WTC11 (cell line): ENCODE results near the gene DEFB114. TPM values are rescaled to one million over a fixed set of nuclear protein-coding genes. Genes with fewer than 3 reads are reported as not detected.
A peak's percentile ranks its signal among the peaks of the same experiment; 100 is the strongest.

ENCODE experiments used
- ATAC-seq: fragments of 200-7000 bp; cut with Tn5 transposase; 2 replicates; pipeline ENCODE4 v1.10.0; 2021; ENCODE audit warnings: mild to moderate bottlenecking, moderate library complexity
- CTCF ChIA-PET: fragments of 300-600 bp; sonication (Branson Sonifier 250); formaldehyde crosslinking; loops from one replicate; lab custom pipeline; 2021; ENCODE audit warnings: antibody characterized with exemption; lab: Charles Lee
- POLR2A ChIA-PET: fragments of 350-600 bp; sonication (Branson Sonifier 250); formaldehyde crosslinking; loops from one replicate; lab custom pipeline; 2021; ENCODE audit warnings: antibody characterized with exemption; lab: Charles Lee
- DNase-seq: peaks from one replicate; pipeline ENCODE4 v3.0.0; 2021; ENCODE audit warnings: low spot score
- H3K27ac Mint-ChIP-seq: 2 replicates; pipeline ENCODE4 v1.8.0; 2021; ENCODE audit warnings: mixed read lengths
- H3K27me3 Mint-ChIP-seq: 2 replicates; pipeline ENCODE4 v1.8.0; 2021; ENCODE audit warnings: low read depth, mild to moderate bottlenecking, moderate library complexity, mixed read lengths
- H3K36me3 Mint-ChIP-seq: 2 replicates; pipeline ENCODE4 v1.8.0; 2021; ENCODE audit warnings: mixed read lengths
- H3K4me1 Mint-ChIP-seq: 2 replicates; pipeline ENCODE4 v1.8.0; 2022; ENCODE audit warnings: mixed read lengths
- H3K4me3 Mint-ChIP-seq: 2 replicates; pipeline ENCODE4 v1.8.0; 2021; ENCODE audit warnings: mild to moderate bottlenecking, moderate library complexity, mixed read lengths
- H3K9me3 Mint-ChIP-seq: 2 replicates; pipeline ENCODE4 v1.8.0; 2021; ENCODE audit warnings: mixed read lengths
- CDX4 ChIP-seq: fragments of 250-450 bp; sonication (Bioruptor Pico); IDR thresholded peaks from 2 replicates; pipeline ENCODE4 v1.9.0; 2021; ENCODE audit warnings: moderate library complexity, mild to moderate bottlenecking, inconsistent platforms, borderline replicate concordance
- CTCF ChIP-seq: fragments of 200-600 bp; IDR thresholded peaks from 2 replicates; pipeline ENCODE4 v1.8.0; 2022; ENCODE audit warnings: antibody characterized with exemption
- ETV6 ChIP-seq: sonication (generic); formaldehyde crosslinking; IDR thresholded peaks from 2 replicates; pipeline ENCODE4 v1.8.1; 2022; ENCODE audit warnings: mild to moderate bottlenecking, missing genetic modification reagents
- FOXJ3 ChIP-seq: sonication (generic); formaldehyde crosslinking; IDR thresholded peaks from 2 replicates; pipeline ENCODE4 v1.9.0; 2021; ENCODE audit warnings: missing genetic modification reagents, mild to moderate bottlenecking, borderline replicate concordance
- FOXP1 ChIP-seq: sonication (generic); formaldehyde crosslinking; IDR thresholded peaks from 2 replicates; pipeline ENCODE4 v1.8.0; 2022; ENCODE audit warnings: missing genetic modification reagents, mild to moderate bottlenecking, moderate library complexity, borderline replicate concordance
- GABPB1 ChIP-seq: sonication (generic); formaldehyde crosslinking; IDR thresholded peaks from 2 replicates; pipeline ENCODE4 v1.8.1; 2023; ENCODE audit warnings: mild to moderate bottlenecking, missing genetic modification reagents
- IRF2 ChIP-seq: sonication (generic); formaldehyde crosslinking; IDR thresholded peaks from 2 replicates; pipeline ENCODE4 v1.8.0; 2022; ENCODE audit warnings: low read depth, missing genetic modification reagents, borderline replicate concordance
- MYBL2 ChIP-seq: sonication (generic); formaldehyde crosslinking; IDR thresholded peaks from 2 replicates; pipeline ENCODE4 v1.8.1; 2023; ENCODE audit warnings: mild to moderate bottlenecking, moderate library complexity, missing genetic modification reagents
- NFATC4 ChIP-seq: fragments of 250-450 bp; sonication (Bioruptor Pico); IDR thresholded peaks from 2 replicates; pipeline ENCODE4 v1.9.0; 2021; ENCODE audit warnings: mild to moderate bottlenecking
- NFE2L1 ChIP-seq: sonication (generic); formaldehyde crosslinking; IDR thresholded peaks from 2 replicates; pipeline ENCODE4 v1.8.1; 2023; ENCODE audit warnings: missing genetic modification reagents
- NFYB ChIP-seq: sonication (generic); formaldehyde crosslinking; conservative IDR thresholded peaks from 2 replicates; pipeline ENCODE4 v1.8.0; 2022; ENCODE audit warnings: low read depth, missing genetic modification reagents
- NR1H2 ChIP-seq: sonication (generic); formaldehyde crosslinking; IDR thresholded peaks from 2 replicates; pipeline ENCODE4 v1.9.0; 2021; ENCODE audit warnings: mild to moderate bottlenecking, moderate library complexity, missing genetic modification reagents
- RORB ChIP-seq: fragments of 250-450 bp; sonication (Bioruptor Pico); IDR thresholded peaks from 2 replicates; pipeline ENCODE4 v1.9.0; 2021; ENCODE audit warnings: mild to moderate bottlenecking
- SMAD3 ChIP-seq: sonication (generic); formaldehyde crosslinking; IDR thresholded peaks from 2 replicates; pipeline ENCODE4 v1.8.0; 2022; ENCODE audit warnings: missing genetic modification reagents, mild to moderate bottlenecking, borderline replicate concordance
- SOX15 ChIP-seq: fragments of 250-450 bp; sonication (Bioruptor Pico); IDR thresholded peaks from 2 replicates; pipeline ENCODE4 v1.9.0; 2021; ENCODE audit warnings: mild to moderate bottlenecking
- TCF7 ChIP-seq: sonication (generic); formaldehyde crosslinking; IDR thresholded peaks from 2 replicates; pipeline ENCODE4 v1.8.0; 2022; ENCODE audit warnings: mild to moderate bottlenecking, low read depth, missing genetic modification reagents, moderate library complexity
- TEAD1 ChIP-seq: sonication (generic); formaldehyde crosslinking; IDR thresholded peaks from 2 replicates; pipeline ENCODE4 v1.8.0; 2022; ENCODE audit warnings: mild to moderate bottlenecking, missing genetic modification reagents
- TEAD4 ChIP-seq: sonication (generic); formaldehyde crosslinking; IDR thresholded peaks from 2 replicates; pipeline ENCODE4 v1.8.0; 2022; ENCODE audit warnings: mild to moderate bottlenecking, missing genetic modification reagents
- ZNF121 ChIP-seq: sonication (generic); formaldehyde crosslinking; IDR thresholded peaks from 2 replicates; pipeline ENCODE4 v1.8.0; 2023; ENCODE audit warnings: missing genetic modification reagents
- ZNF396 ChIP-seq: fragments of 250-450 bp; sonication (Bioruptor Pico); IDR thresholded peaks from 2 replicates; pipeline ENCODE4 v1.8.0; 2021; ENCODE audit warnings: mild to moderate bottlenecking, moderate library complexity, borderline replicate concordance
- ZNF425 ChIP-seq: fragments of 250-450 bp; sonication (Bioruptor Pico); conservative IDR thresholded peaks from 2 replicates; pipeline ENCODE4 v1.9.0; 2021; ENCODE audit warnings: mild to moderate bottlenecking
- ZNF671 ChIP-seq: fragments of 250-450 bp; sonication (Bioruptor Pico); IDR thresholded peaks from 2 replicates; pipeline ENCODE4 v1.8.0; 2021; ENCODE audit warnings: mild to moderate bottlenecking
- total RNA-seq: library from RNA; stranded (reverse); gene quantifications from 3 replicates; pipeline ENCODE4 v1.2.3, GENCODE V29; 2021

DEFB114 gene
- total RNA-seq, 1 experiment from 2014 or later: not detected

GRCh38 chr6:49933526-49933925, 30.4 kb downstream of the DEFB114 start:
- ChIA-PET POLR2A (no interaction called here), CTCF (no interaction called here)
- no peaks in the 10 kb centered on the region for H3K9me3 Mint-ChIP-seq
- H3K27ac Mint-ChIP-seq: no peak overlapping the region
- no peak overlapping the region for H3K4me3 Mint-ChIP-seq
- DNase-seq (no peak), ATAC-seq (no peak; the same call in 1 of the 2 replicates)
- no peaks in the 10 kb centered on the region for H3K36me3 Mint-ChIP-seq
- TF ChIP-seq ZNF121 (CRISPR knock-in tag) (peak; percentile 26; the same call in 1 of the 2 replicates), ZNF396 (CRISPR knock-in tag) (no peak)
- peaks cover 5% of the 10 kb centered on the region for H3K4me1 Mint-ChIP-seq
- H3K27me3 Mint-ChIP-seq: no peaks in the 10 kb centered on the region

- no peak overlapping the region for H3K27ac Mint-ChIP-seq
- no peaks in the 10 kb centered on the region; the same call in 1 of the 2 replicates for H3K27me3 Mint-ChIP-seq
- TF ChIP-seq IRF2 (CRISPR knock-in tag) (no peak), SMAD3 (CRISPR knock-in tag) (no peak), NFE2L1 (CRISPR knock-in tag) (no peak)
- ATAC-seq (no peak), DNase-seq (no peak)
- POLR2A ChIA-PET: no interaction called here
- H3K4me1 Mint-ChIP-seq: peaks cover 12% of the 10 kb centered on the region
- no peaks in the 10 kb centered on the region for H3K9me3 Mint-ChIP-seq
- no peak overlapping the region for H3K4me3 Mint-ChIP-seq
- H3K36me3 Mint-ChIP-seq: no peaks in the 10 kb centered on the region
- CTCF ChIA-PET: no interaction called here
Measured at GRCh38 chr6:49929340-49929739, 34.6 kb downstream of the DEFB114 start.

- Mint-ChIP-seq H3K4me3 (no peak overlapping the region), H3K4me1 (peaks cover 33% of the 10 kb centered on the region), H3K27ac (no peak overlapping the region), H3K36me3 (no peaks in the 10 kb centered on the region), H3K27me3 (no peaks in the 10 kb centered on the region; the same call in 1 of the 2 replicates), H3K9me3 (no peaks in the 10 kb centered on the region)
- POLR2A ChIA-PET: no interaction called here
- TF ChIP-seq RORB (CRISPR knock-in tag): no peak
- TF ChIP-seq NFYB (CRISPR knock-in tag): no peak
- DNase-seq (peak; percentile 12), ATAC-seq (peak; percentile 96)
- CTCF ChIA-PET: interaction anchor here (0.9 to 1.5 kb wide), 3 partner anchors 9 to 107 kb away, joined by 4 to 14 read pairs (median 7); no protein-coding TSS in a partner anchor
Measured at GRCh38 chr6:49923826-49924225, 40.1 kb downstream of the DEFB114 start.

- H3K27me3 Mint-ChIP-seq: no peaks in the 10 kb centered on the region
- no peaks in the 10 kb centered on the region for H3K9me3 Mint-ChIP-seq
- H3K36me3 Mint-ChIP-seq: no peaks in the 10 kb centered on the region
- H3K4me1 Mint-ChIP-seq: peaks cover 55% of the 10 kb centered on the region
- ChIA-PET POLR2A (interaction anchor here (0.6 kb wide), 2 partner anchors 63 to 1624 kb away, joined by 3 read pairs; no protein-coding TSS in a partner anchor), CTCF (interaction anchor here (2.7 kb wide), 1 partner anchor 111 kb away, joined by 11 read pairs; no protein-coding TSS in a partner anchor)
- ATAC-seq: no peak
- no peak overlapping the region for H3K27ac Mint-ChIP-seq
- no peak for DNase-seq
- H3K4me3 Mint-ChIP-seq: no peak overlapping the region
- TF ChIP-seq ZNF671: no peak
- no peak for TF ChIP-seq ZNF121 (CRISPR knock-in tag)
- TF ChIP-seq NR1H2 (CRISPR knock-in tag): no peak
Measured at GRCh38 chr6:49919935-49920644, 43.9 kb downstream of the DEFB114 start.

GRCh38 chr6:49919261-49919660, 44.7 kb downstream of the DEFB114 start:
- ChIA-PET CTCF (interaction anchor here (1.0 to 2.7 kb wide), 3 partner anchors 27 to 112 kb away, joined by 4 to 11 read pairs (median 5); no protein-coding TSS in a partner anchor), POLR2A (no interaction called here)
- no peak overlapping the region for H3K27ac Mint-ChIP-seq
- no peaks in the 10 kb centered on the region for H3K9me3 Mint-ChIP-seq
- no peaks in the 10 kb centered on the region for H3K36me3 Mint-ChIP-seq
- ATAC-seq (no peak), DNase-seq (no peak)
- H3K27me3 Mint-ChIP-seq: no peaks in the 10 kb centered on the region
- H3K4me3 Mint-ChIP-seq: no peak overlapping the region
- peaks cover 63% of the 10 kb centered on the region for H3K4me1 Mint-ChIP-seq
- TF ChIP-seq NR1H2 (CRISPR knock-in tag) (no peak), ZNF121 (CRISPR knock-in tag) (no peak), CTCF (no peak), MYBL2 (CRISPR knock-in tag) (no peak), FOXP1 (CRISPR knock-in tag) (no peak), TEAD1 (CRISPR knock-in tag) (no peak), ETV6 (CRISPR knock-in tag) (no peak), TCF7 (CRISPR knock-in tag) (no peak), ZNF396 (CRISPR knock-in tag) (no peak), GABPB1 (CRISPR knock-in tag) (no peak), NFE2L1 (CRISPR knock-in tag) (no peak), ZNF425 (CRISPR knock-in tag) (no peak), SOX15 (CRISPR knock-in tag) (no peak), TEAD4 (no peak), CDX4 (CRISPR knock-in tag) (no peak), NFATC4 (CRISPR knock-in tag) (no peak), FOXJ3 (CRISPR knock-in tag) (no peak)
